ENCODE measurements around the gene GALR3.

The GALR3 gene

DNA sequence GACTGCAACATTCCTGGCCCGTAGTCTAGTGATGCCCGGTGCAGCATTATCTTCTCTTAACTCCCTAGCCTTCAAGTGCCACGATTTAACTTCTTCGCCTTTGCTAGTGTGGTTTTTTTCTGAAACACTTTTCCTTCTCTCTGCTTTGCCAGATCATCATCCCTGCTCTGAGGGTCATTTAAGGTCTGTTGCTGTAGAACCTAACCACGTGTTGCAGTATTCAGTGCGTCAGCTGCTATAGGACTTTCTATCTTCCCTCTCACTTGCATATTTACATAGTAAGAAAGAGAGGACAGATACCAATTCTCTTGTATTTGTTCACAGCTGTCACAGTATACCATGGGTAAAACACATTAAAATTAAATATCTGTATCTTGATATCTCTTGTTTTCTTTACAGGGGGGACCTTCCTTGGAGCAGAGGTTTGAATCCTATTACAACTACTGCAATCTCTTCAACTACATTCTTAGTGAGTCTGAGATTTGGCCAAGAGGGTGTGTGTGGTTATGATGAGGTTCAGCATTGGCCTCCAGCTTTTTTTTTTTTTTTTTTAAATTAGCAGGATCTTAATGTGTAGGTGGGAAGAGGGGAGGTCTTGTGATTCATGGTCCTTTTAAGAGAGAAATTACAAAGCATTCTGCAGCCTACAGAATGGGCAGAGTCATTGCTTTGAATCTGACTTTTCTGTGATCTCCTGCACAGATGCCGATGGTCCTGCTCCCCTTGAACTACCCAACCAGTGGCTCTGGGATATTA, 39.6 kb downstream of the GALR3 start:
- no peak for DNase-seq (ENCODE audit: low read depth in 2 of 2, low spot score in 1 of 2)

DNA sequence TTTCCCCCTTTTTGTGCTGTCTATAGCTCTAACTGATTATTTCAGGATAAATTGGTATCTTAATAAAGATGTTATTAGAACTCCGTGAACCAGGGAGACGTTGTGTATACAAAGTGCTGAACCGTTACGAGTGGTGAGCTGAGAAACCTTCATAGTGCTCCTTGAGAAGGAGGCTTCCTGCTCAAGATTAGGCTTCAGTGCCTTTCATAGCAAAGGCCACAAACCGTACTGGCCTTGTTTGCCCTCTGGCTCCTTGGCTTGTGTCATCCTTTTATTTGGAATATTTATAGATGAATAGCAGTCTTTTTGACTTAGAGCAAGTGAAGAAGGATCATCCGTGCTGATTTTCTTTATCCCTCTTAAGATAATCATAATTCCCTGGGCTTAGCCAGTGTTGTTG, 42.3 kb downstream of the GALR3 start:
- no peak for DNase-seq (ENCODE audit: low read depth in 2 of 2, low spot score in 1 of 2)

DNA sequence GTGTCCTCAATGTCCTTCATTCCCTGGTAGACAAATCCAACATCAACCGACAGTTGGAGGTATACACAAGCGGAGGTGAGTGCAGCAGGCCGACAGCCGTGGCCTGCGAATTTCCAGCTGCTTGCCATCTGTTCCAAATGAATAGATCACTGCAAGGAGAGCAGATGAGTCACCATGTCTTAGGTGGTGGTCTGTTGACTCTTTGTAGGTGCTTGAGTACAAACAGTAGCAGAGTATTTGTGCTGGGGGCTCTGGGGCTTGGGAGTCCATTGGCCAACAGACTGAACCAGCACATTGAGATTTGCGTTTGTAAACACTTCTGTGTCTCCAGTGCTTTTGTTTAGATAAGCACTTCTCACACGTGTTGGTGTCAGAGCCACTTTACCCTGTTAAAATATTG, 47.1 kb downstream of the GALR3 start:
- DNase-seq (ENCODE audit: low read depth in 2 of 2, low spot score in 1 of 2): no peak
